GM19035 (cell line): ENCODE measurements around the gene SAE1.
A peak's percentile ranks its signal among the peaks of the same experiment; 100 is the strongest.

Experiments used
- ATAC-seq: cut with Tn5 transposase; IDR thresholded peaks from one replicate; pipeline ENCODE4 v1.9.1; 2021; ENCODE audit not compliant: unreplicated experiment

The SAE1 gene

GRCh38 chr19:47210180-47210490, 79.5 kb downstream of the SAE1 start:
- no peak for ATAC-seq

GRCh38 chr19:47210689-47211316, 80.2 kb downstream of the SAE1 start:
- ATAC-seq: no peak

- ATAC-seq: no peak
Observed at GRCh38 chr19:47215581-47215980, 84.9 kb downstream of the SAE1 start.

GRCh38 chr19:47221080-47221841, 90.6 kb downstream of the SAE1 start:
- no peak for ATAC-seq

GRCh38 chr19:47221890-47222289, 91.3 kb downstream of the SAE1 start:
- ATAC-seq: no peak

GRCh38 chr19:47225746-47226425, 95.3 kb downstream of the SAE1 start:
- ATAC-seq: peak; percentile 46

- no peak for ATAC-seq
Observed at GRCh38 chr19:47226426-47227351, 96.1 kb downstream of the SAE1 start.

GRCh38 chr19:47227352-47228167, 96.9 kb downstream of the SAE1 start:
- no peak for ATAC-seq

GRCh38 chr19:47228168-47228936, 97.7 kb downstream of the SAE1 start:
- ATAC-seq: no peak

GRCh38 chr19:47228937-47229675, 98.5 kb downstream of the SAE1 start:
- no peak for ATAC-seq

- no peak for ATAC-seq
Observed at GRCh38 chr19:47229676-47230053, 99.0 kb downstream of the SAE1 start.

- ATAC-seq: no peak
Observed at GRCh38 chr19:47230054-47230920, 99.7 kb downstream of the SAE1 start.

GRCh38 chr19:47230921-47231214, 100.2 kb downstream of the SAE1 start, which contains the start of gene BBC3:
TSS of gene BBC3 (minus strand) at chr19:47231199. CDS start at chr19:47228431, 2,768 bp downstream.
- ATAC-seq: no peak

GRCh38 chr19:47231215-47232054, 100.8 kb downstream of the SAE1 start:
- ATAC-seq: peak; percentile 37

GRCh38 chr19:47232422-47233211, 102.0 kb downstream of the SAE1 start:
- no peak for ATAC-seq

GRCh38 chr19:47236072-47236675, 105.5 kb downstream of the SAE1 start:
- ATAC-seq: no peak
